HEK293 (cell line): ENCODE data around the gene ZNF821.
A peak's percentile ranks its signal among the peaks of the same experiment; 100 is the strongest.

Experiments used
- FEZF1 ChIP-seq: fragments of 450-650 bp; formaldehyde crosslinking; IDR thresholded peaks from 2 replicates; pipeline ENCODE4 v1.5.1; 2016; ENCODE audit warnings: missing biosample characterization, missing genetic modification characterization
- HOXD13 ChIP-seq: sonication (generic); formaldehyde crosslinking; IDR thresholded peaks from 2 replicates; pipeline ENCODE4 v1.8.0; 2022; ENCODE audit warnings: missing genetic modification reagents, borderline replicate concordance
- SCRT1 ChIP-seq: fragments of 450-650 bp; formaldehyde crosslinking; IDR thresholded peaks from 2 replicates; pipeline ENCODE4 v1.5.1; 2016; ENCODE audit warnings: missing biosample characterization, missing genetic modification characterization, borderline replicate concordance
- ZBTB1 ChIP-seq: fragments of 450-650 bp; formaldehyde crosslinking; IDR thresholded peaks from 2 replicates; pipeline ENCODE4 v1.5.1; 2016; ENCODE audit warnings: missing biosample characterization, missing genetic modification characterization
- ZBTB7A ChIP-seq: fragments of 450-650 bp; formaldehyde crosslinking; IDR thresholded peaks from 2 replicates; pipeline ENCODE4 v1.5.1; 2016; ENCODE audit warnings: low read depth, missing biosample characterization, missing genetic modification characterization
- ZBTB8A ChIP-seq: fragments of 450-650 bp; formaldehyde crosslinking; IDR thresholded peaks from 2 replicates; pipeline ENCODE4 v1.5.1; 2016; ENCODE audit warnings: missing biosample characterization, missing genetic modification characterization
- ZFP69B ChIP-seq: fragments of 450-650 bp; formaldehyde crosslinking; IDR thresholded peaks from 2 replicates; pipeline ENCODE4 v1.5.1; 2016; ENCODE audit warnings: missing biosample characterization, missing genetic modification characterization
- ZNF155 ChIP-seq: fragments of 450-650 bp; formaldehyde crosslinking; IDR thresholded peaks from 2 replicates; pipeline ENCODE4 v1.5.1; 2016; ENCODE audit warnings: missing biosample characterization, missing genetic modification characterization
- ZNF311 ChIP-seq: fragments of 450-650 bp; formaldehyde crosslinking; IDR thresholded peaks from 2 replicates; pipeline ENCODE4 v1.5.1; 2017; ENCODE audit warnings: missing biosample characterization, missing genetic modification characterization, borderline replicate concordance
- ZNF354C ChIP-seq: fragments of 450-650 bp; formaldehyde crosslinking; IDR thresholded peaks from 2 replicates; pipeline ENCODE4 v1.5.1; 2016; ENCODE audit warnings: missing biosample characterization, missing genetic modification characterization, low read depth, borderline replicate concordance
- ZNF37A ChIP-seq: fragments of 450-650 bp; IDR thresholded peaks from 2 replicates; pipeline ENCODE4 v1.5.1; 2018; ENCODE audit warnings: missing biosample characterization, missing genetic modification characterization
- ZNF501 ChIP-seq: fragments of 450-650 bp; formaldehyde crosslinking; IDR thresholded peaks from 2 replicates; pipeline ENCODE4 v1.5.1; 2016; ENCODE audit warnings: missing biosample characterization, missing genetic modification characterization
- ZNF518A ChIP-seq: fragments of 450-650 bp; formaldehyde crosslinking; conservative IDR thresholded peaks from 2 replicates; pipeline ENCODE4 v1.5.1; 2016; ENCODE audit warnings: low read depth, missing biosample characterization, missing genetic modification characterization
- ZNF529 ChIP-seq: fragments of 450-650 bp; formaldehyde crosslinking; IDR thresholded peaks from 2 replicates; pipeline ENCODE4 v1.5.1; 2017; ENCODE audit warnings: missing genetic modification characterization, missing biosample characterization; ENCODE audit not compliant: insufficient replicate concordance
- ZNF530 ChIP-seq: fragments of 450-650 bp; formaldehyde crosslinking; IDR thresholded peaks from 2 replicates; pipeline ENCODE4 v1.5.1; 2016; ENCODE audit warnings: low read depth, missing biosample characterization, missing genetic modification characterization
- ZNF549 ChIP-seq: fragments of 450-650 bp; IDR thresholded peaks from 2 replicates; pipeline ENCODE4 v1.5.1; 2018; ENCODE audit warnings: missing biosample characterization, missing genetic modification characterization, mild to moderate bottlenecking, inconsistent platforms, moderate library complexity
- ZNF571 ChIP-seq: fragments of 450-650 bp; formaldehyde crosslinking; IDR thresholded peaks from 2 replicates; pipeline ENCODE4 v1.5.0; 2017; ENCODE audit warnings: missing biosample characterization, missing genetic modification characterization
- ZNF623 ChIP-seq: fragments of 450-650 bp; formaldehyde crosslinking; IDR thresholded peaks from 2 replicates; pipeline ENCODE4 v1.5.1; 2016; ENCODE audit warnings: missing biosample characterization, missing genetic modification characterization
- ZNF701 ChIP-seq: fragments of 450-650 bp; formaldehyde crosslinking; IDR thresholded peaks from 2 replicates; pipeline ENCODE4 v1.5.1; 2016; ENCODE audit warnings: missing biosample characterization, missing genetic modification characterization
- ZNF768 ChIP-seq: fragments of 450-650 bp; formaldehyde crosslinking; IDR thresholded peaks from 2 replicates; pipeline ENCODE4 v1.5.1; 2018; ENCODE audit warnings: missing biosample characterization, mild to moderate bottlenecking, missing genetic modification characterization
- ZNF785 ChIP-seq: fragments of 450-650 bp; formaldehyde crosslinking; IDR thresholded peaks from 2 replicates; pipeline ENCODE4 v1.5.1; 2016; ENCODE audit warnings: missing biosample characterization, missing genetic modification characterization
- ZSCAN18 ChIP-seq: fragments of 450-650 bp; formaldehyde crosslinking; IDR thresholded peaks from 2 replicates; pipeline ENCODE4 v1.5.1; 2016; ENCODE audit warnings: missing biosample characterization, missing genetic modification characterization
- TF ChIP-seq, protein P1 (sequence below): fragments of 450-650 bp; formaldehyde crosslinking; IDR thresholded peaks from 2 replicates; pipeline ENCODE4 v1.5.1; 2017; ENCODE audit warnings: missing biosample characterization, missing genetic modification characterization
- TF ChIP-seq, protein P2 (sequence below): fragments of 450-650 bp; formaldehyde crosslinking; IDR thresholded peaks from 2 replicates; pipeline ENCODE4 v1.5.1; 2017; ENCODE audit warnings: missing biosample characterization, missing genetic modification characterization
- TF ChIP-seq, protein P3 (sequence below): fragments of 450-650 bp; formaldehyde crosslinking; IDR thresholded peaks from 2 replicates; pipeline ENCODE4 v1.5.1; 2016; ENCODE audit warnings: missing biosample characterization, missing genetic modification characterization
- TF ChIP-seq, protein P4 (sequence below): fragments of 450-650 bp; formaldehyde crosslinking; IDR thresholded peaks from 2 replicates; pipeline ENCODE4 v1.5.0; 2017; ENCODE audit warnings: missing biosample characterization, missing genetic modification characterization, borderline replicate concordance

The ZNF821 gene

GRCh38 chr16:71894921-71895678 is 11.1 kb upstream of the ZNF821 start, which contains the start of gene IST1 (continued):
- no peak for TF ChIP-seq ZNF768 (tag by site-specific recombination)
- TF ChIP-seq, protein P1, sequence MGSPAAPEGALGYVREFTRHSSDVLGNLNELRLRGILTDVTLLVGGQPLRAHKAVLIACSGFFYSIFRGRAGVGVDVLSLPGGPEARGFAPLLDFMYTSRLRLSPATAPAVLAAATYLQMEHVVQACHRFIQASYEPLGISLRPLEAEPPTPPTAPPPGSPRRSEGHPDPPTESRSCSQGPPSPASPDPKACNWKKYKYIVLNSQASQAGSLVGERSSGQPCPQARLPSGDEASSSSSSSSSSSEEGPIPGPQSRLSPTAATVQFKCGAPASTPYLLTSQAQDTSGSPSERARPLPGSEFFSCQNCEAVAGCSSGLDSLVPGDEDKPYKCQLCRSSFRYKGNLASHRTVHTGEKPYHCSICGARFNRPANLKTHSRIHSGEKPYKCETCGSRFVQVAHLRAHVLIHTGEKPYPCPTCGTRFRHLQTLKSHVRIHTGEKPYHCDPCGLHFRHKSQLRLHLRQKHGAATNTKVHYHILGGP = 0 out of 2 replicates have a peak, but pooled peaks have one; percentile 11
- TF ChIP-seq HOXD13 (CRISPR knock-in tag) = no peak
- no peak for TF ChIP-seq ZNF354C
- TF ChIP-seq FEZF1 (tag by site-specific recombination) = no peak; the same call in 1 of the 2 replicates
- peak; percentile 23; the same call in 1 of the 2 replicates for TF ChIP-seq ZNF623
- TF ChIP-seq ZNF549 = no peak
- TF ChIP-seq, protein P2, sequence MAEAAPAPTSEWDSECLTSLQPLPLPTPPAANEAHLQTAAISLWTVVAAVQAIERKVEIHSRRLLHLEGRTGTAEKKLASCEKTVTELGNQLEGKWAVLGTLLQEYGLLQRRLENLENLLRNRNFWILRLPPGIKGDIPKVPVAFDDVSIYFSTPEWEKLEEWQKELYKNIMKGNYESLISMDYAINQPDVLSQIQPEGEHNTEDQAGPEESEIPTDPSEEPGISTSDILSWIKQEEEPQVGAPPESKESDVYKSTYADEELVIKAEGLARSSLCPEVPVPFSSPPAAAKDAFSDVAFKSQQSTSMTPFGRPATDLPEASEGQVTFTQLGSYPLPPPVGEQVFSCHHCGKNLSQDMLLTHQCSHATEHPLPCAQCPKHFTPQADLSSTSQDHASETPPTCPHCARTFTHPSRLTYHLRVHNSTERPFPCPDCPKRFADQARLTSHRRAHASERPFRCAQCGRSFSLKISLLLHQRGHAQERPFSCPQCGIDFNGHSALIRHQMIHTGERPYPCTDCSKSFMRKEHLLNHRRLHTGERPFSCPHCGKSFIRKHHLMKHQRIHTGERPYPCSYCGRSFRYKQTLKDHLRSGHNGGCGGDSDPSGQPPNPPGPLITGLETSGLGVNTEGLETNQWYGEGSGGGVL = peak; percentile 66
- TF ChIP-seq ZNF311 = no peak
- no peak for TF ChIP-seq ZNF155 (tag by site-specific recombination)
- TF ChIP-seq, protein P3, sequence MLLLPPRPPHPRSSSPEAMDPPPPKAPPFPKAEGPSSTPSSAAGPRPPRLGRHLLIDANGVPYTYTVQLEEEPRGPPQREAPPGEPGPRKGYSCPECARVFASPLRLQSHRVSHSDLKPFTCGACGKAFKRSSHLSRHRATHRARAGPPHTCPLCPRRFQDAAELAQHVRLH (tag by site-specific recombination) = peak; percentile 73; the same call in 1 of the 2 replicates
- peak; percentile 89; the same call in 1 of the 2 replicates for TF ChIP-seq ZSCAN18
- TF ChIP-seq SCRT1 (tag by site-specific recombination) = peak; percentile 16; the same call in 1 of the 2 replicates
- TF ChIP-seq ZNF701 (tag by site-specific recombination) = no peak
- TF ChIP-seq ZBTB8A = peak; percentile 83
- peak; percentile 72; the same call in 1 of the 2 replicates for TF ChIP-seq ZNF785 (tag by site-specific recombination)
- no peak for TF ChIP-seq ZNF37A (tag by site-specific recombination)
- peak; percentile 91 for TF ChIP-seq ZFP69B (tag by site-specific recombination)
- peak; percentile 92 for TF ChIP-seq ZNF501 (tag by site-specific recombination)
- no peak for TF ChIP-seq ZBTB1 (tag by site-specific recombination)
- TF ChIP-seq, protein P4, sequence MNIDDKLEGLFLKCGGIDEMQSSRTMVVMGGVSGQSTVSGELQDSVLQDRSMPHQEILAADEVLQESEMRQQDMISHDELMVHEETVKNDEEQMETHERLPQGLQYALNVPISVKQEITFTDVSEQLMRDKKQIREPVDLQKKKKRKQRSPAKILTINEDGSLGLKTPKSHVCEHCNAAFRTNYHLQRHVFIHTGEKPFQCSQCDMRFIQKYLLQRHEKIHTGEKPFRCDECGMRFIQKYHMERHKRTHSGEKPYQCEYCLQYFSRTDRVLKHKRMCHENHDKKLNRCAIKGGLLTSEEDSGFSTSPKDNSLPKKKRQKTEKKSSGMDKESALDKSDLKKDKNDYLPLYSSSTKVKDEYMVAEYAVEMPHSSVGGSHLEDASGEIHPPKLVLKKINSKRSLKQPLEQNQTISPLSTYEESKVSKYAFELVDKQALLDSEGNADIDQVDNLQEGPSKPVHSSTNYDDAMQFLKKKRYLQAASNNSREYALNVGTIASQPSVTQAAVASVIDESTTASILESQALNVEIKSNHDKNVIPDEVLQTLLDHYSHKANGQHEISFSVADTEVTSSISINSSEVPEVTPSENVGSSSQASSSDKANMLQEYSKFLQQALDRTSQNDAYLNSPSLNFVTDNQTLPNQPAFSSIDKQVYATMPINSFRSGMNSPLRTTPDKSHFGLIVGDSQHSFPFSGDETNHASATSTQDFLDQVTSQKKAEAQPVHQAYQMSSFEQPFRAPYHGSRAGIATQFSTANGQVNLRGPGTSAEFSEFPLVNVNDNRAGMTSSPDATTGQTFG = no peak
- TF ChIP-seq ZNF530 (tag by site-specific recombination) = no peak
- TF ChIP-seq ZBTB7A = no peak
- no peak for TF ChIP-seq ZNF571 (tag by site-specific recombination)
- no peak for TF ChIP-seq ZNF529 (tag by site-specific recombination)
- peak; percentile 48; the same call in 1 of the 2 replicates for TF ChIP-seq ZNF518A (tag by site-specific recombination)
